Right cardiac atrium (tissue), 5 donors: ENCODE measurements around the gene NKIRAS1. TPM values are rescaled to one million over a fixed set of nuclear protein-coding genes. Genes with fewer than 3 reads are reported as not detected.

ENCODE experiments used
- ATAC-seq, 2 donors: fragments of 200-7000 bp; cut with Tn5 transposase; one replicate each; pipeline versions ENCODE4 v1.8.0 to v1.9.1; 2020; ENCODE audit warnings: moderate library complexity in 2 of 2, mild to moderate bottlenecking in 1 of 2
- DNase-seq, 3 donors: peaks; one replicate each; pipeline ENCODE4 v3.0.0-alpha.2; 2020
- H3K27ac ChIP-seq: one replicate; pipeline ENCODE4 v1.5.1; 2013; ENCODE audit warnings: mild to moderate bottlenecking, low read length, control low read depth, moderate library complexity
- H3K27me3 ChIP-seq: one replicate; pipeline ENCODE4 v1.6.1; 2013; ENCODE audit not compliant: control insufficient read depth, insufficient read depth
- H3K4me1 ChIP-seq: one replicate; pipeline ENCODE4 v1.6.1; 2013; ENCODE audit warnings: low read length; ENCODE audit not compliant: control insufficient read depth, insufficient read depth
- H3K4me3 ChIP-seq: one replicate; pipeline ENCODE4 v1.5.1; 2013; ENCODE audit warnings: low read length, control low read depth
- H3K9me3 ChIP-seq: one replicate; pipeline ENCODE4 v1.6.1; 2013; ENCODE audit warnings: low read length; ENCODE audit not compliant: control insufficient read depth
- WGBS: extraction: QIAGEN DNeasy Blood & Tissue Kit; methylation state at CpG from one replicate; pipeline ENCODE4 v1.1.7; 2013; 5-methylcytosine and 5-hydroxymethylcytosine counted together
- intact Hi-C, 4 donors: fragments of 100-400 bp; cut with DNase I; formaldehyde crosslinking; loops; one replicate each; pipeline versions ENCODE4 v1.11.0 to v1.14.0; 2022 to 2023
- polyA plus RNA-seq: library from polyadenylated mRNA; stranded (reverse); fragments of 200-250 nt; gene quantifications from one replicate; pipeline ENCODE4 v1.2.3, GENCODE V29; 2013
- total RNA-seq, 4 donors: library from RNA; stranded (reverse); fragmentation: NEBNext Ultra II Directional; extraction: Animal tissue kit (Norgen Biotek cat#: 25700); gene quantifications; one replicate each; pipeline ENCODE4 v1.2.1, GENCODE V29; 2021
- donor health status: healthy with polysubstance abuse.
- donor health status: DM: no; HTN: yes; CAD: no.
- donor health status: DM: no; HTN: no; CAD: no.
- donor health status: DM: no; HTN: yes; CAD: no; lungs with severe emphysema.
- donor health status: DM: yes; HTN: yes; CAD: no.

The NKIRAS1 gene
- total and polyA plus RNA-seq, 5 donors: 15.1 to 19.1 (median 17.2) TPM

- DNase-seq: no peak
- ATAC-seq: no peak
- Histone ChIP-seq H3K4me3 (no peak overlapping the region), H3K9me3 (no peaks in the 10 kb centered on the region), H3K27me3 (no peaks in the 10 kb centered on the region), H3K4me1 (no peaks in the 10 kb centered on the region), H3K27ac (no peak overlapping the region)
- intact Hi-C loops: no loop called here
These were observed 21.9 kb upstream of the NKIRAS1 start for GRCh38 chr3:23938688-23939087.

DNA sequence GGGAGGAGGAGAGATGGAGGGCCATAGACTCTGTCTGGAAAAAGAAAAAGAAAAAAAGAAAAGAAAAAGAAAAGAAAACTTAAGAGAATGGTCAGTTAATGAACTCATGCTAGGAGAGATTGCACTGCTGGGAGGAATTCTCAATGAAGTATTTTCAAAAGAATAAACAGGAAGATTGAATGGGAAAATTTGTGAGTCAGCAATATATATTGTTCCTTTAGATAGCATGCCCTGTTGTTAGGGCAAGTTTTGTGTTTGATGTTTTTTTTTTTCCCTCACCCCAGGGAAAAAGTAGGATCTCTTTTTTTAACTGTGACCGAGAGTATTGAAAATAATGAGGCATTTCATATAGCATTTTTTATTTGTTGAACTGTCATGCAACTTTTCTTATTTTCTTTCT lies 20.5 kb upstream of the NKIRAS1 start:
- Histone ChIP-seq H3K4me3 (no peak overlapping the region), H3K9me3 (no peaks in the 10 kb centered on the region), H3K27ac (no peak overlapping the region), H3K27me3 (no peaks in the 10 kb centered on the region), H3K4me1 (no peaks in the 10 kb centered on the region)
- DNase-seq (no peak), ATAC-seq (no peak)
- intact Hi-C loops: no loop called here
- 81% methylated on average over 1 of the region's 1 CpG for WGBS

GRCh38 chr3:23934253-23934652 lies 17.5 kb upstream of the NKIRAS1 start:
- H3K4me3 ChIP-seq: no peak overlapping the region
- H3K9me3 ChIP-seq: no peaks in the 10 kb centered on the region
- no peaks in the 10 kb centered on the region for H3K4me1 ChIP-seq
- no peaks in the 10 kb centered on the region for H3K27me3 ChIP-seq
- ATAC-seq: no peak
- H3K27ac ChIP-seq: no peak overlapping the region
- WGBS: 60% methylated on average over 4 of the region's 4 CpGs
- DNase-seq: no peak
- intact Hi-C loops: no loop called here

DNA sequence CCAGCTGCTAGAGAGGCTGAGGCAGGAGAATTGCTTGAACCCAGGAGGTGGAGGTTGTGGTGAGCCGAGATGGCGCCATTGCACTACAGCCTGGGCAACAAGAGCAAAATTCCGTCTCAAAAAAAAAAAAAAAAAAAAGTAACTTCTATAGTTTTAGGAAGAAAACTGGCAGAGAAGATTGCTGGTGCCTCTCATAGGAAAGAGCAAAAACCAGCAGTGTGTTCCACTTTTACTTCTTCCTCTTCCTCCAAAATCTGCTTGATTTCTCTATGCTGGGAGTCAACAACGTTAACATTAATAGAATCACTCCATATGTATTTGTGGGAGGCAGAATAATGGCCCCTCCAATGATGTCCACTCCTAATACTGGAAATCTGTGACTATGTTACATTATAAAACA lies 15.8 kb upstream of the NKIRAS1 start:
- H3K27me3 ChIP-seq: no peaks in the 10 kb centered on the region
- whole genome bisulfite sequencing: 85% methylated on average over 4 of the region's 4 CpGs
- H3K27ac ChIP-seq: no peak overlapping the region
- H3K9me3 ChIP-seq: no peaks in the 10 kb centered on the region
- H3K4me3 ChIP-seq: no peak overlapping the region
- no peak for DNase-seq
- H3K4me1 ChIP-seq: no peaks in the 10 kb centered on the region
- intact Hi-C loops: no loop called here
- ATAC-seq: no peak

- no peak for ATAC-seq
- Histone ChIP-seq H3K4me1 (no peaks in the 10 kb centered on the region), H3K27me3 (no peaks in the 10 kb centered on the region), H3K4me3 (no peak overlapping the region), H3K27ac (no peak overlapping the region), H3K9me3 (no peaks in the 10 kb centered on the region)
- DNase-seq: no peak
- WGBS: 79% methylated on average over 3 of the region's 3 CpGs
- intact Hi-C loops: no loop called here
These were observed 14.8 kb upstream of the NKIRAS1 start for GRCh38 chr3:23931597-23931996.

GRCh38 chr3:23928524-23928923 lies 11.7 kb upstream of the NKIRAS1 start:
- intact Hi-C loops: no loop called here
- DNase-seq: no peak
- Histone ChIP-seq H3K27ac (no peak overlapping the region), H3K4me1 (no peaks in the 10 kb centered on the region), H3K4me3 (no peak overlapping the region), H3K27me3 (no peaks in the 10 kb centered on the region), H3K9me3 (no peaks in the 10 kb centered on the region)
- ATAC-seq: no peak
- 83% methylated on average over 8 of the region's 8 CpGs for WGBS

DNA sequence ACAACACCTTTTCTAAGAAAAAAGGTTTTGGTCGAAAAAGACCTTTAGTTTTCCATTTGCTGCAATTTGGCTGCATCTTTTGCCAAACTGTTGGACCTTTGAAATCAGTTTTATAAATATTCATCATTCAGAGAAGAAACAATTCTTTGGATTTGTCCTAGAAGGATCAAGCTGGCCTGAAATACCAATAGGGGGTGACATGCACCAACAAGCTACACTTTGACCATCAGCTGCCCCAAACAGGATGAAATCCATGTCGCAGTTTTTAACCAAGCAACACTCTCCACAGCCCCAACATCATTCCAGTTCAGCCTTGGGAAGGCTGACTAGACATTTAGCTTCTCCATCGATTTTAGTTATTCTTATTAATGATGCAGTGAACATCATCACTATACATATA lies 9.9 kb upstream of the NKIRAS1 start:
- Histone ChIP-seq H3K4me1 (no peaks in the 10 kb centered on the region), H3K27me3 (no peaks in the 10 kb centered on the region), H3K4me3 (no peak overlapping the region), H3K9me3 (no peaks in the 10 kb centered on the region), H3K27ac (no peak overlapping the region)
- DNase-seq: no peak
- no peak for ATAC-seq
- WGBS: 86% methylated on average over 3 of the region's 3 CpGs
- intact Hi-C loops: no loop called here

GRCh38 chr3:23926246-23926645 lies 9.5 kb upstream of the NKIRAS1 start:
- intact Hi-C loops: no loop called here
- no peaks in the 10 kb centered on the region for H3K27me3 ChIP-seq
- H3K27ac ChIP-seq: no peak overlapping the region
- no peak for ATAC-seq
- no peaks in the 10 kb centered on the region for H3K4me1 ChIP-seq
- DNase-seq: no peak
- H3K9me3 ChIP-seq: no peaks in the 10 kb centered on the region
- WGBS: 94% methylated on average over 7 of the region's 7 CpGs
- no peak overlapping the region for H3K4me3 ChIP-seq

GRCh38 chr3:23923786-23924185 lies 7.0 kb upstream of the NKIRAS1 start:
- no peak overlapping the region for H3K27ac ChIP-seq
- intact Hi-C loops: no loop called here
- H3K9me3 ChIP-seq: no peaks in the 10 kb centered on the region
- ATAC-seq (no peak), DNase-seq (no peak)
- no peaks in the 10 kb centered on the region for H3K4me1 ChIP-seq
- 57% methylated on average over 2 of the region's 2 CpGs for WGBS
- H3K4me3 ChIP-seq: no peak overlapping the region
- H3K27me3 ChIP-seq: no peaks in the 10 kb centered on the region

DNA sequence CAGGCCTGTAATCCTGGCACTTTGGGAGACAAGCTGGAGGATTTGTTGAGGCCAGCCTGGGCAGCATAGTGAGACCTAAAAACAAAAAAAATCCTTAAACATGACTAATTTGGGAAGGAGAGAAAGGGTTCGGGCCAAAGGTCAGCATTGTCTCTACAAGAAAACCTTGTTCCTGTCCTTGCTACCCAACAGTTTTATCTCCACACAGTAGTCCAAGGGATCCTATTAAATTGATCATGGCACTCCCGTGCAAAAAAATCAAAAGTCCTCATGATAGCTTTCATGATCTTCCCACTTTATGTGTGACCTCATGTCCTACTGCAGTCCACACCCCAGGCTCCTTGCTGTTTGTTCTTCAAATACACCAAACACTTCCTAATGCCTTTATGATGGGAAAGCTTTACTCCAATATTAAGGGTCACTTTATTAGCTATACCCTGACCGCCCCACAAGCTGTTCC lies 4.3 kb upstream of the NKIRAS1 start:
- no peaks in the 10 kb centered on the region for H3K9me3 ChIP-seq
- ATAC-seq: no peak
- H3K27me3 ChIP-seq: no peaks in the 10 kb centered on the region
- no peak for DNase-seq
- intact Hi-C loops: no loop called here
- WGBS: 88% methylated on average over 3 of the region's 3 CpGs
- H3K4me1 ChIP-seq: no peaks in the 10 kb centered on the region
- H3K27ac ChIP-seq: no peak overlapping the region
- H3K4me3 ChIP-seq: no peak overlapping the region

DNA sequence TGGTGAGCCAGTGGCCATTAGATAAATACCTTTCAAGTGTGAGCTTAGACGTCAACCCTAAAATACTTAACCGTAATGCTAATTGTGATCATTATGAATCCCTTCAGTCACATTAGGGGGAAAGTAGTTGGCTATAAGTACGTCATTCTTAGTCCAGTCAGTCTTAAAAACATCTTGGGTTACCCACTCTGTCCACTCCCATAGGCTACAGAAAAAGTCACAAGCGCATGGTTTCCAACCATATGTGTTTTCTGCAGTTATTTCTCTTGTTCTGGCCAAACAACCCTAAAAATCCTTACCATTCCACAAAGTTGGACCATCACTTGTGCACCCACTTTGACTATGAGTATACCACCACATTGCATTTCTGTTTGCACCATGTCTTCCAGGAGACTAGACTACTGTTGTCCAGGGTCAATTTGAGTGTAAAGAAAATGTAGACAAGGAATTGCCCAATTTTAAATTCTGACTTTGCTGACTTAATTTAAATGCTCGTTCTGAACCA lies 3.4 kb upstream of the NKIRAS1 start:
- Histone ChIP-seq H3K9me3 (no peaks in the 10 kb centered on the region), H3K4me3 (no peak overlapping the region), H3K27me3 (no peaks in the 10 kb centered on the region), H3K27ac (no peak overlapping the region), H3K4me1 (no peaks in the 10 kb centered on the region)
- DNase-seq (no peak), ATAC-seq (no peak)
- intact Hi-C loops: no loop called here
- WGBS: 81% methylated on average over 5 of the region's 5 CpGs

DNA sequence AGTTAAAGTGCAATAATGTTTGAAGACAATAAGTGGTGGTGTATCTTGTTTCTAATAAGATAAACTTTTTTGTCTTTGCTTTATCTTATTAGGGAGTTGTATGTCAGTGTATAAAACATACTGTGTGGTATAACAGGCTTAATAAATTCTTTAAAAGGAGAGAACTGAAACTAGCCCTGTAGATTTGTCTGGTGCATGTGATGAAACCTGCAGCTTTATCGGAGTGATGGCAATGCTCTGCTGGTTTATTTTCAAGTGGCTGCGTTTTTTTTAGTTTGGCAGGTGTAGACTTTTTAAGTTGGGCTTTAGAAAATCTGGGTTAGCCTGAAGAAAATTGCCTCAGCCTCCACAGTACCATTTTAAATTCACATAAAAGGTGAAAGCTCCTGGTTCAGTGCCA lies 2.8 kb upstream of the NKIRAS1 start:
- H3K4me3 ChIP-seq: no peak overlapping the region
- no peak for DNase-seq
- WGBS: 56% methylated on average over 2 of the region's 2 CpGs

More for the DNA sequence above, 2.8 kb upstream of the NKIRAS1 start:
- H3K27ac ChIP-seq: no peak overlapping the region
- intact Hi-C loops: no loop called here
- no peaks in the 10 kb centered on the region for H3K9me3 ChIP-seq
- no peaks in the 10 kb centered on the region for H3K27me3 ChIP-seq
- ATAC-seq: no peak
- H3K4me1 ChIP-seq: no peaks in the 10 kb centered on the region
